ENCODE results near the gene CLCN4. TPM values are rescaled to one million over a fixed set of nuclear protein-coding genes. Genes with fewer than 3 reads are reported as not detected.

Gene CLCN4
- total RNA-seq, 1 experiment from 2014 or later, result 6.9 TPM

DNA sequence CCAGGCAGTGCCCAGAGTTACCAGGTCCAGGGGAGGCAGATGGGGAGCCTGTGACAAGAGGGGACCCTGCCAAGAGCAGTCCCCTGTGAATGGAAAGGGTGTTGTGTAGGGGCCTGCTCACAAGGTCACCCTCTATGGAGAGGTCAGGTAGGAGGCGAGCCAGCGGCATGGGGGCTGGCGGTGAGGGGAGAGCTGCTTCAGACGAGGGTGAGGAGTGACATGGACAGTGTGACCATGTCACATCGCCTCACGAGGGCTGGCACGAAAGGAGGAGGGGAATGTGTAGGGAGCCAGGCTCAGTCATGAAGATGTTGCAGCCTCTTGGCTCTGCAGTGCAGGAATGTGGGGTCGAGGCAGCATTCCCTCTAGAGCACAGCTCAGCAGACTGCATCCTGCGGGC is 29.6 kb downstream of the CLCN4 start:
- H3K27me3 Mint-ChIP-seq (ENCODE audit: low read depth), result no peaks in the 10 kb centered on the region; the same call in none of the 2 replicates
- Histone ChIP-seq H3K23ac (ENCODE audit: insufficient read length, low read depth, low read length) (no peak overlapping the region), H3K4me2 (ENCODE audit: insufficient read depth, insufficient read length, low read length) (no peak overlapping the region), H2BK12ac (ENCODE audit: insufficient read length, low read depth, low read length) (no peak overlapping the region), H3K23me2 (ENCODE audit: insufficient read length, low read depth, low read length, poor library complexity, severe bottlenecking) (no peaks in the 10 kb centered on the region), H2BK120ac (ENCODE audit: low read depth, low read length, poor library complexity, severe bottlenecking) (no peak overlapping the region), H3K18ac (ENCODE audit: insufficient read length, low read depth, low read length) (no peak overlapping the region), H3K56ac (ENCODE audit: insufficient read length, low read depth, low read length) (no peak overlapping the region), H4K5ac (ENCODE audit: insufficient read length, low read depth, low read length) (no peak overlapping the region), H2AK5ac (ENCODE audit: insufficient read length, low read length) (no peak overlapping the region), H3K4ac (ENCODE audit: low read depth, low read length) (no peak overlapping the region), H3K79me1 (ENCODE audit: insufficient read depth, low read depth, low read length, poor library complexity, severe bottlenecking) (no peaks in the 10 kb centered on the region), H3K14ac (ENCODE audit: insufficient read depth, low read length) (no peak overlapping the region), H3K27ac (ENCODE audit: insufficient read length, low read depth, low read length) (no peak overlapping the region), H4K91ac (ENCODE audit: insufficient read length, low read depth, low read length) (no peak overlapping the region), H2BK15ac (ENCODE audit: low read depth, low read length) (no peak overlapping the region), H2BK5ac (ENCODE audit: insufficient read length, low read length) (no peak overlapping the region), H3T11ph (ENCODE audit: low read length) (no peak overlapping the region), H3K4me1 (ENCODE audit: insufficient read depth, low read length) (no peaks in the 10 kb centered on the region), H4K8ac (replicated peaks; ENCODE audit: insufficient read length, low read depth, low read length) (no peak overlapping the region), H3K27me3 (ENCODE audit: insufficient read depth, low read length) (no peaks in the 10 kb centered on the region), H4K20me1 (ENCODE audit: control insufficient read depth, insufficient read depth, insufficient read length) (no peaks in the 10 kb centered on the region), H3K9me3 (ENCODE audit: control insufficient read depth, low read depth, low read length) (peaks cover 6% of the 10 kb centered on the region), H2AFZ (ENCODE audit: low read length) (no peak overlapping the region), H3K9ac (ENCODE audit: extremely low read depth, insufficient read length, low read length) (no peak overlapping the region), H3K79me2 (ENCODE audit: insufficient read depth, low read length) (no peaks in the 10 kb centered on the region), H2BK20ac (ENCODE audit: low read depth, low read length, poor library complexity, severe bottlenecking) (no peak overlapping the region)
- H3K36me3 Mint-ChIP-seq (ENCODE audit: insufficient read depth in 1 of 3, low read depth in 3 of 3), result peaks cover 5 to 17% (median 7%) of the 10 kb centered on the region in 3 experiments; a peak in 5 of 7 replicates
- no CpG with 5 or more reads among the region's 9 CpGs for WGBS (ENCODE audit: extremely low coverage, insufficient read length, low lambda C conversion rate)
- TF ChIP-seq, protein P1, sequence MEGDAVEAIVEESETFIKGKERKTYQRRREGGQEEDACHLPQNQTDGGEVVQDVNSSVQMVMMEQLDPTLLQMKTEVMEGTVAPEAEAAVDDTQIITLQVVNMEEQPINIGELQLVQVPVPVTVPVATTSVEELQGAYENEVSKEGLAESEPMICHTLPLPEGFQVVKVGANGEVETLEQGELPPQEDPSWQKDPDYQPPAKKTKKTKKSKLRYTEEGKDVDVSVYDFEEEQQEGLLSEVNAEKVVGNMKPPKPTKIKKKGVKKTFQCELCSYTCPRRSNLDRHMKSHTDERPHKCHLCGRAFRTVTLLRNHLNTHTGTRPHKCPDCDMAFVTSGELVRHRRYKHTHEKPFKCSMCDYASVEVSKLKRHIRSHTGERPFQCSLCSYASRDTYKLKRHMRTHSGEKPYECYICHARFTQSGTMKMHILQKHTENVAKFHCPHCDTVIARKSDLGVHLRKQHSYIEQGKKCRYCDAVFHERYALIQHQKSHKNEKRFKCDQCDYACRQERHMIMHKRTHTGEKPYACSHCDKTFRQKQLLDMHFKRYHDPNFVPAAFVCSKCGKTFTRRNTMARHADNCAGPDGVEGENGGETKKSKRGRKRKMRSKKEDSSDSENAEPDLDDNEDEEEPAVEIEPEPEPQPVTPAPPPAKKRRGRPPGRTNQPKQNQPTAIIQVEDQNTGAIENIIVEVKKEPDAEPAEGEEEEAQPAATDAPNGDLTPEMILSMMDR (conservative IDR thresholded peaks at IDR 0.05), result no peak
- no peak overlapping the region for H3K4me3 Mint-ChIP-seq
- no peak overlapping the region; a peak in 2 of 7 replicates for H3K27ac Mint-ChIP-seq
- peaks cover 0 to 17% of the 10 kb centered on the region in 2 experiments; a peak in 2 of 4 replicates for H3K4me1 Mint-ChIP-seq
- H3K9me3 Mint-ChIP-seq, result peaks cover 45 to 57% of the 10 kb centered on the region in 2 experiments
- no peak for DNase-seq
